NCI-H524 (cell line): Measurements from ENCODE around the gene MMAB.
A peak's percentile ranks its signal among the peaks of the same experiment; 100 is the strongest.

Experiments used
- DNase-seq, 2 experiments: peaks; one replicate each; lab custom pipeline; 2025; lab: John Stamatoyannopoulos, UW

The MMAB gene

GRCh38 chr12:109512608-109513007 lies 60.7 kb downstream of the MMAB start:
- DNase-seq = peak in 1 of 2 experiments; percentile 15

GRCh38 chr12:109510196-109510595 lies 63.1 kb downstream of the MMAB start:
- DNase-seq = no peak

GRCh38 chr12:109504068-109504467 lies 69.2 kb downstream of the MMAB start:
- peak in 1 of 2 experiments; percentile 13 for DNase-seq
